Embryonic facial prominence (tissue), 1 donor: ENCODE data around the gene WDFY2.
"Not testable (repeated sequence)": the region's sequence is repeated elsewhere in the genome, so short reads cannot be mapped to it uniquely, and the experiment has no call there.

Experiments used
- DNase-seq: peaks from one replicate; pipeline ENCODE4 v3.0.0-alpha.2; 2016; ENCODE audit errors: extremely low spot score

Gene WDFY2

DNA sequence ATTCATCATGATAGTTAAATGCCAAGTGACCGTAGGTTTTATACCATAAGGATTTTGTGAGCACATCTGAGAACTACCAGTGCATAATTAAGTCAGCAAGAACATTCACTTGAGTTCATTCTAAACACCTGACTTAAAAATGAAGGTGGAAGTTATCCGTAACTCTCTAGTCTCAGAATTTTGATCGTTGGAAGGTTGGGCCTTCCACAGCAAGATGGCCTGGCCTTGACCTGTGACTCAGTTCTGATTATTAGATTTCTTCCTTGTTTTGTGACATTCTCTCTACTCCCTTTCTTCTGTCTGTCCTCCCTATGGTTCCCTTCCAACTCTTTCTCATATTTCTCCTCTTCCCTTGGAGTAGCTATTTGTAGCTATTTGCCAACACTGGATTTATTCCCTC is 20.0 kb upstream of the WDFY2 start:
- DNase-seq, result no peak

DNA sequence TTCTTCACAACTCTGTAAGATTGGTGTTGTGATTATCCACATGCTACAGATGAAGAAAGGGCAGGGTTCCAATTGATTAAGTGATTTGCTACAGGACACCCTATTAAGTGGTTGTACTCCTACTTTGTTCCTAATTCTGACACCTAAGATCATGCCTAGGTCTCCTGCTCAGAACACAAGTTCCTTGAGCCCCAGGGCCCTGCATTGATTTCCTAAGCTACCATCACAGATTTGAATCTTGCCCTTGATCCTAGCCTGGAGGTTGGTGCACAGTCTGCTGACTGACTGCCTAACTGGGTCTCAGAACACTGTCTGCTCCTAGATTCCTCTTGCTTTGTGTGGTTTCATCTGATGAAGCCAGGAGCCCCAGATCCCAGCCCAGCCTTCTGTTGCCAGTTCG is 19.6 kb upstream of the WDFY2 start:
- DNase-seq, result no peak

DNA sequence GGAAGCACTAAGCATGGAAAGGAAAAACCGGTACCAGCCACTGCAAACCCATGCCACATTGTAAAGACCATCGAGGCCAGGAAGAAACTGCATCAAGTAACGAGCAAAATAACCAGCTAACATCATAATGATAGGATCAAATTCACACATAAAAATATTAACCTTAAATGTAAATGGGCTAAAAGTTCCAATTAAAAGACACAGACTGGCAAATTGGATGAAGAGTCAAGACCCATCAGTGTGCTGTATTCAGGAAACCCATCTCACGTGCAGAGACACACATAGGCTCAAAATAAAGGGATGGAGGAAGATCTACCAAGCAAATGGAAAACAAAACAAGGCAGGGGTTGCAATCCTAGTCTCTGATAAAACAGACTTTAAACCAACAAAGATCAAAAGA is 15.3 kb upstream of the WDFY2 start:
- not testable (repeated sequence) for DNase-seq

DNA sequence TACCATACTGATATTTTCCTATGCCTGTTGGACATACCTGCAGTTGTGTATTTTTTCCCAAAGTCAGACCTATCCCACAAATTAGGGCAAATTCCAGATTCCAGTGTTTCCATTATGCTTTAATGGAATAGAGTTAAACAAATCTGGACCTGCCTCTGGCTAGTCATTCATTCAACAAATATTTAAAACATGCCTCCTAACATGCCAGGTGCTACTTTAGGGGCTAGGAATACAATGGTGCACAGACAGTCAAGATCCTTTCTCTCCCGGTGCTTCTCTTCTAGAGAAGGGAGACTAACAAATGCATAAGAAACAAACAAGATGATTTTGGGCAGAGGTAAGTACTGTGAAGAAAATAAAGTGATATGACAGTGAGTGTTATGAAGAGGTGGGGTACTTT is 7.5 kb upstream of the WDFY2 start:
- no peak for DNase-seq

DNA sequence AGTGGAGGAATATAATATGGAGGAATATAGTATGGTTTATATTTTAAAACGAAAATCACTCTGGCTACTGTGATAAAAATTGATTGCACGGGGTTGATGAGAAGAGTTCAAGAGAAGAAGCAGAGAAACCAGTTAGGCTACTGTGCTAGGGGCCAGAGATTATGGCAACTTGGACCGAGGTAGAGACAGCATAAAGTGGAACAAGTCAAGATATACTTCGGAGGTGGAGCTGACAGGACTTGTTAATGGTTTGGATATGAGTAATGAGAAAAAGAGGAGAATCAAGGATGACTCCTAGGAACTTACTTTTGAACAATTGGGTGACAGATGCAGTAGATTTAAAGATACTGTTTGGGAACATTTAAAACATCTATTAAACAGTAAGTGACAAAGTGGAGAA is 6.6 kb upstream of the WDFY2 start:
- no peak for DNase-seq

DNA sequence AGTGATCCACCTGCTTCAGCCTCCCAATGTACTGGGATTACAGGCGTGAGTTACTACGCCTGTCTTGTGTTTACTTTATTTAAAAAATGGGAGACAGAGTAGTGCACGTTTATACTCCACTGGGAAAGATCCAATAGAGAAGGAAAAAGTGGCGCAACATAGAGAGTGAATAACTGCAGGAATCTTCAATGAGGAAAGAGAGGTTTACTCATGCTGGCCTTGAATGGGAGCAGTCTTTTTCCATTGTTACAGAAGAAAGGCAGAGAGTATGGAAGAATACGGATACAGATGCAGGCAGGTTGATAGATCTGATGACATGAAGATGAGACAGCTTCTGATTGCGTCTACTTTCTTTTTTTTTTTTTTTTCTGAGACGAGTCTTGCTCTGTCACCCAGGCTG is 4.6 kb upstream of the WDFY2 start:
- no peak for DNase-seq

DNA sequence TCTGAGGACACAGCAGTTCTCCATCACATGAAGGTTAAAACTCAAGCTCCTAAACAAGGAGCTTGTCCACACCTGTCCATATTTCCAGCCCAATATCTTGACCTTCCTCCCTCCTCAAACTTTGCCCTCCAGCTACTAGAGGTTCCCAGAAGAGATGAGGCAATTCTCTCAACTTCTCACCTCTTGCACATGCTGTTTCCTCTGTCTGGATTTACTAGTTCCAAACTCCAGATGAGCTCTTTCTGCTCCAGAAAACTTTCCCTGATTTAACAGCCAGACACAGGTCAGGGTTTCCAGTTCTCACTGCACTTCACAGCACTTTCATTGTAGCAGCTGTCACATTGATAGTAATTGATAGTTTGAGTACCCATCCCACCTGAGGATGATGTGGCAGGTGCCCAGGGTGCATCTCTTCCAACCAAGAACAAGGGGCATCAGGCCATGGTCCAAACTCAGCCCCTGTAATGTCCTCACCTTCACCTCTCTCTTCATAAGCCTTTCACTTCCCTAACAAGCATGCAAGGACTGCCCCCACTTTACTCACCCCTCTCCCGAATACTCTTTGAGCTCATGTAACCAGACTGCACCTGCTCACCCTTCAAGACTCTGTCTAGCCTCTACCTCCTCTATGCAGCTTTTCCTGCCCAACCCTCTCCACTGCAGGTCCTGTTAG is 3.0 kb upstream of the WDFY2 start:
- DNase-seq, result no peak

DNA sequence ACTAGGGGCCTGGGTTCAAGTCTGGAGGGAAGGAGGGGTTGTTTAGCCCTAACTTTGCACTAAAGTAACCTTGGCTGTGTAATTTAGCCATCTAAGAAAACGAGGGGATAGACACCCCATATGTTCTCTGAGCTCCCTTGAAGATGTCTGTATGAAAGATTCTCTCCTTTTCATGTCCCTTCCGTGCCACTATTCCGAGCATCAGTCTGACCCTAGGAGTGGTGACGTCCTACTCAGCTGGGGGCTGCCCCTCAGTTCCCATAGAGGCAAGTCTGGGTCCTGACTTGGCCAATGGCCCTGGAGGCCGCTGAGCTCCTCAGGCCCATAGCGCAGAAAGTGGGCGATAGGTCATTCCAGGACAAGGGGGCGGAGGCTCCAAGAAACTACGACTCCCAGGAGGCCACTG is 790 bp upstream of the WDFY2 start:
- DNase-seq, result no peak

DNA sequence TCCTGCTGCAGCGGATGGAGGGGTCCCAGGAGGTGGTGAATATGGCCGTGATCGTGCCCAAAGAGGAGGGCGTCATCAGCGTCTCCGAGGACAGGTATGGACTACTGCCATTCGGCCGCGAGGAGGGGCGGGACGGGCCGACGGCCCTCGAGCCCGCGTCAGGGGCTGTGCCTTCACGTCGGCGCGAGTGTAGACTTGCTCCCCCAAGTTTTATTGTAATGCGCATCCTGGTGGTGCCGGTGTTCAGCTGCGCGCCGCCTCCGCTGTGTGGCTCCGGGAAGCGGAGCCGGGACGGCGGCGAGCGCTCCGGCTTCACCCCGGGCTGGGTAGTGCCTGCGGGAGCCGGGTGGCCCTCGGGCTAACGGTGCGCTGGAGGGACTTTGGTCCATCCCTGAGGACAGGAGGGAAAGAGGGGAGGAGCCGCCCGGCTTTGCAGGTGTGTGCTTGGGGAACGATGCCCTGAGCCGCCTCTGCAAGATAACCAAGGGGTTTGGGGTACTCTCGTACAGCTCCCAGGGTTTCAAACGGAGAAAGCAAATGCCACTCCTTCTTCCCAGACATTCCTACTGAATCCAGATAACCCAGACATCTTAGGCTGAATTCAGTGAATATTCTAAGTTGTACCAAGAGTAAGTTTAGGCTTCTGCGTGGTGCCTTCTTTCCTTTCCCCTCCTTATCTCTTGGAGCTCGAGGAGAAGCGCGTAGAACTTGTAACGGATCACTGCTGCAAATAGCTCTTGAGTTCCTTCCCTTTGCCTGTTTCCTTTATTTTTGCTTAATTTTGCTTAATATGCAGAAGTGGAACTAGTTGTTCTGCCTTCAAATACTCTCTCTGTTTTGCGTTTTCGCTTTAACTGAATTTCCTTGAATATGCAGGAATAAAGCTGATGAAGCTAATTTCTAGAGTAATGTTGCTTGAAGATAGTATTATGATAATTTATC is 740 bp downstream of the WDFY2 start:
- DNase-seq, result peak; percentile 20

DNA sequence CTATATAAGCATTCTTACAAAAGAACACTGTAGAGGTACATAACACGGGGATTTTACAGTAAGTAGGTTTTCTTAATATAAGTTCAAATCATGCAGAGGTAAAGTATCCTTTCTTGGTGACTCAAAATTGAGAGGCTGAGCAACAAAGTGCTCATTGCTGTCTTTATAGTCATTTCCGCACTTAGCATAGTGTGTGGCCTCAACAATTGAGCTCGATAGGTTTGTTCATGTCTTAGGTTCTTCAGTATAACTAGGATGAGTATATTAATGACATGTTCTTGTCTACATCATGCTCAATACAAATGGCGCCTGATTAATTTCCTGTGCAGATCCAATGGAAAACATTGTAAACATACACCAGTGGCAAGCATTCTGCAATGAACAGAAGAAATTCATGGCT is 1.4 kb downstream of the WDFY2 start:
- DNase-seq, result no peak

DNA sequence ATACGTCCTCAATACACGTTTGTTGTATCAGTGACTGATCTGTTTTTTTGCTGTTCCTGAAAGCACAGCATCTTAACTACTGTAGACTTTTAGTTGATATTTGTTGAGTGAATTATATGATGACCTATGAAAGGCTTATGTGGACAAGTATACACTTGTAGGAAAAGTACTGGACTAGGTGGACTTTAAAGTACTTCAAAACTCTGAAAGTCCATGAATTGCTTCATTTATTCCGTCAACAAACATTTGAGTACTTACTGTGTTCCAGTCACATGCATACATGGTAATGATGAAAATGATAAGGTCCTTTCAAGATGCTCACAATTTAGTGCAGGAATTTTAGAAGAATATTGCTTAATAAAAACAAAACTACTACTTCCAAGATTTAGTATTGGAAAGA is 3.1 kb downstream of the WDFY2 start:
- DNase-seq, result no peak

DNA sequence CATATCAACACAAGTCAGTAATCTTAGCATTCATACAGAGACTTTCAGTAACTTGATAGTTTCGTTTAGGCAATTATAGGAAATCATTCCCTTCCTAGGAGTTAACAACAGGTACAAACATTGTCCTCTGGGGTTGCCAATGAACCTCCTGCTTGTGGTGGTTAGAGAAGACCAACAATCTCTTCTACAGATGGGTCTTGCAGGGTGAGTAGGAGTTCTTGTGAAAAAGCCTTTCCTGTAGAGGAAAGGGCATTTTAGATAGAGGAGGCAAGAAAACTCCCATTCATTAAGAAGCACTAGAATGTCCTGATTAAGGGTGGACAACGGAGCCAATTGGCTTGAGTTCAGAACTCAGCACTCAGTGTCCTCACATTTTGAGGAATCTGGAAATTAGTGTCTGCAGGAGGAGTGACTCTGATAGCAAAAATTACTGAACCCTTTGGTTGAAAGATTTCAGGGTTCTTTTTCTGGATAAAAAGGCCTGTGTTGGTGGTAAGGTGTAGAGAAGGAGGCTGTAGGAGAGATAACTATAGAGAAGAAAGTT is 4.2 kb downstream of the WDFY2 start:
- DNase-seq, result no peak

DNA sequence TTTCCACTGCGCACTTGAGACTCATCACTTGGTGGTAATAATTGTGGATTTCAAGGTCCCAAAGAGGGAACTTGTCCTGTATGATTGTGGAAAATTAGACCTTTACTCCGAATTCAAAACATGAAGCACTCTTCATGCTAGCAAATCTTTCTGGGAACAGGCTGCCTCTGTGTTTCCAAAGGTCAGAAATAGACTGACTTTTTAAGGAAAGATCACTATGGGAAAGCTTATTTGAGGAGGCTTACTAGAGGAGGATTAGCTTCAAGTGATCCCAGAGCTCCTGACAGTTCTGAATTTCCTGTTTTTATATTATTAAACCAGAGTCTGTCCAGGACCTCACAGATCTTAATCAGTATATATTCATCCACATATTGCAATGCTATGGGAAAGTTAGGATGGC is 5.5 kb downstream of the WDFY2 start:
- DNase-seq, result no peak

DNA sequence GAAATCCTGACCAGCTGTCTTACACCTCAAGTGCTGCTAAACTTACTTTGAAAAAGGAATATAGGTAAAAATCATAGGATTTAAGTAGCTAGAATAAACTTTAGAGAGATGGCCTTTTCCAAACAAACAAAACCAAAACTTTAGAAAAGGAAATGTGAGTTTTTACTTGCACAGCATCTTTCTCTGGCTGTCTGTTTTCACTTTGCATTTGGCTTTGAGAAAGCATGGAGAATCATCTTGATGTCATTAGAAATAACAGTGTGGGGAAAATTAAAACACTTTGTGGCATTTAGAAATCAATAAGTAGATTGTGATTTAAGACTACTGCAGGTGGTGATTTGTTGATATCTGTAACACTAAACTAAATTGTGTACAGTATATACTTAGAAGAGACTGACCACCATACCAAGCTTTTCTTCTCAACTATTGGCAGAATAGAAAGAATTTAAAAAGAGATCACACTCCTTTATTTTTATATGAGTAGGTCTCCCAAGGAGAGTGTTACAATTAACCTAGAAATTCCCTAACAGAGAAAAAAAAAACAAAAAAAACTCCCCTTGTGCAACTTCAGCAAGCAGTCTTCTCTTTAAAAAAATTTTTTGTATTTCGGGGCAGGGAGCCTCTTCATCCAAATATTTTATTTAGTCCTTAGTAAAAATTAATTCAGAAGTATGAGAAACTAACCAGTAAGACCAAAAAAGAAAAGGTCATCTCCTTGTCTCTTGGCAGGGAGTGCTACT is 6.1 kb downstream of the WDFY2 start:
- DNase-seq, result no peak

DNA sequence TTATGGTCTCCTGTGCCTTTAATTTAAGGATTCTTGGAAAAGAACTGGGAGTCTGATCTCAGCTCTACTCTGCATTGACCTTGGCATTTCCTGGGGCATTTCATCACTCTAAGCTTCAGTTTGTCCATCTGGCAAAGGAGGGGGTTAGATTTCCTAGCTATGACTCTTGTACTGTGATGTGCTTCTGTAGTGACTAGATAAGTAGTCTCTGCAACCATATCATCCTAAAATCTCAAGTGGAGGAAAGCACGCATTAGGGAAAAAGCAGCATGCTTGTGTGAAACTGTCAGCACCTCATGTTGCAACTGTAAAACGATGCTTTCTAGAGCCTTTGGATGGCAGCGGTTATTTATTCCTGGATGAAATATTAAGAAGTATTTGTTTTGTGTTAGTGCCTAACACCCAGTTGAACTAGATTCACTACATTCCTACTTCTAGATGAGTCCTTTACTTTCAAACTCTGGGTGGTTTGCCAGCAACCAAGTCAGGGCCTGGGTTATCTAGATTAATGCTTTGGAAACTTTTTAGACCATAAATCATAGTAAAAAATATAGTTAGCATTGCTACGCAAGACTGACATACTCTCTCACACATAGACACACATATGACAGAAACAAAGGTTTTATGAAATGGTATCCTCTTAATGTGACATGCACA is 6.8 kb downstream of the WDFY2 start:
- no peak for DNase-seq

DNA sequence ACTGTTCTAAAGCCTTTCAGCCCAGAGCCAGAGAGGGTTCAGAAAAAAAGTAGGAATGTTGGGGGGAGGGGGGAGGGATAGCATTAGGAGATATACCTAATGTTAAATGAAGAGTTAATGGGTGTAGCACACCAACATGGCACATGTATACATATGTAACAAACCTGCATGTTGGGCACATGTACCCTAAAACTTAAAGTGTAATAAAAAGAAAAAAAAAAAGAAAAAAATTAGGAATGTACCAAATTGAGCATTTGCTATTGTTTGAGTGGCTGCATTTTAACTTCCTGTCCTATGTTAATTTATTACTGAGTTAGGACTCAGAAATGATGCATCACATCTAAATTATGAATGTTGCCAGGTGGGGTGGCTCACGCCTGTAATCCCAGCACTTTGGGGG is 7.7 kb downstream of the WDFY2 start:
- not testable (repeated sequence) for DNase-seq

DNA sequence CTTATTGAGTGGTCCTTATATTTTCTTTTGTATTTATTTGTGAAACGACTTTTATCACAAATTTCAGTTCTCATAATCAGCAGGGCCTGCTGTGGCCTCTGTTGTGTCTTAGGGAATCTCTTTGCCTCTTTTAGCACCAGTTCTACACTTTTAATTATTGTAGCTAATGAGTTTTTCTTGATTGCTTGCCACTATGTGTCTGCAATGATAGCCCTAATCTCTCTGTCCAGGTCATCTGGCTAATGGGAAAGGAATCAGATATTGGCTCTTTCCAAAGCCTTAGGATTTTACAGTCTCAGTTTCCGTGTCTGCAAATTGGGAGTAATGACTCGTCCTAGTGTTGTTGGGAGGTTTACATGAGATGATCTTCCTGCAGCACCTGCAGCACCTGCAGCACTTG is 10.2 kb downstream of the WDFY2 start:
- no peak for DNase-seq

DNA sequence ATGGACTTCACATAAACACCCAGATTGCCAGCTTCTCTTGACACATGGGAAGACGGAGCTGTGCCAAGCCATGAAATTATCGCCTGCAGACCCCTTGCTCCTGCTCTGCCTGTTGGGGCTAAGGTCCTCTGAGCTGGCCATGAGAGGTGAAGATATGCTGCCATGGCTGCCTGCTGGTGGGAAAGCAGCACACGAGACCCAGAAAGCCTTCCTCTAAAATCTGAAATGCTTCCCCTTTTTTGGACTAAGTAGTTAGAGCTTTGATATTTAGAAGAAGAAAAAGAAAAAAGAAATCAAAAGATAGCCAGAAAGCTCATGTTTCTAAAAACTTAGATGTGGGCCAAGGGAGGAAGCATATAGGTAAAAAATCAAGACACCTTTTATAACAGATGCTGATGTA is 11.2 kb downstream of the WDFY2 start:
- no peak for DNase-seq

DNA sequence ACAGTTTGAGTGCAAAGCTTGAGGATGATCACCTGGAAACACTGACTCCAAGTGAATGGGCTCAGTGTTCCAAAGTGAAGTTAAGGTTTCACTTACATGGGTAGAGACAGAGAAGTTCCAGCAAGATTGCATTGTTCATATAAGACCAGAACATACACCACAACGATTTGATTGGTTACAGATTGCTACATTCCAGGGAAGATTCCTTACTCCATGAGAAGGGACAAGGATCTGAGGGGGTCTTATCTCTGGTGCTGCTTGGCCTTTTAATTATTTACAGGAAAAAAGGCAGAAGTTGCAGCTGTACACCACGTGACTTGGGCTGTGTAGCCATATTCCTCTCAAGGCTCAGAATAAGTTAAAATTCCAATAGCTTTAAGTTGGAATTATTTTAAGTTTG is 12.3 kb downstream of the WDFY2 start:
- no peak for DNase-seq

DNA sequence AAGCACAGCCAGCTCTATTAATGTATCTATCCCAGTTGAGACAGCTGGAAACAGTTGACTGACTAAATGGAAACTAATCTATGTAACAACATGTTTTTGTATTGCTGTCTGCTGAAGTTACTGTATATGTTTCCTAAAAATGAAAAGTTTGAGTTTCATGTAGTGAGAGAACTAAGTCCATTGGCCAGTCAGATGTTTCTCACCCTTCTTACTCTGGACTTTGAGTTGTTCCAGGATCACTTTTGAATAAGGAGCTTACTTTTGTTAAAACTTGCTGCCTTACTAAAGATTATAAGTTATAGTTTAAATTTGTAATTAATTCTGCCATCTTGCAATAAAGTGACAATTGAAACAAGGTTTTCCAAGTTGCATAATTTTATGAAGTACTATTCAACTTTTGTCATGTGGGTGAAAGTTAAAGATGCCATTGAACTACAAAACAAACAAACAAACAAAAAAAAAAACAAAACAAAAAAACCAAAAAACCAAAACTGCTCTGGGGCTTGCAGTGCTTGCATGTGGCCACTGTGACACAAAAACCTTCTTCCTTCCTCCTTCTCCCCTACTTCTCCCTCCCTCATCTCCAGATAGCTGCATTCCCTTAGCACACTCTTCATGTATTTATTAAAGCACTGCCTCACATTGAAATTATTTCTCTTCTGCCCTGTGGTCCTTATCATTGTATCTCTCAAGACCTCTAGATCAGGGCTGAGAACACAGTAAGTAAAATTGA is 15.3 kb downstream of the WDFY2 start:
- no peak for DNase-seq

DNA sequence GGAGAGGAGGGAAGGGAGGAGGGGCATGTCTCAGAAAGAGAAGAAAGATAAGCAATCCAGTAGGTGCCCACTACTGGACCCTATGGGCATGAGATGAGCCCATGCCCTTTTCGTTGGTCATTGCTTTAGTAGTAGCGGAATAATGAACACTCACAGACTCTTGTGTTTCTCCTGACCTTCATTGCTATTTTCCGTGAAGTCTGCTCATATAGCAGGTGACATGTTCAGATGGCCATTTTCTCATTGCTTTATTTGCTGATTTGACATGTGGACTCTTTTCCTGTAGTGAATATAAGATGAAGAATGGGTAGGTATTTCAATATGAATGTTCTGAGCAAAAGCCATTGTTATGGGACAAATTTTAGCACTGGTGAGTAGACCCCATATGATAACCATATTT is 16.4 kb downstream of the WDFY2 start:
- DNase-seq, result no peak
